HG02884 (cell line): ENCODE results near the gene NYNRIN.
A peak's percentile ranks its signal among the peaks of the same experiment; 100 is the strongest.
"Not testable (repeated sequence)": the region's sequence is repeated elsewhere in the genome, so short reads cannot be mapped to it uniquely, and the experiment has no call there.

Source experiments
- ATAC-seq: cut with Tn5 transposase; IDR thresholded peaks from one replicate; pipeline ENCODE4 v1.9.1; 2021; ENCODE audit warnings: mild to moderate bottlenecking, moderate library complexity; ENCODE audit not compliant: unreplicated experiment

Gene NYNRIN

GRCh38 chr14:24398653-24399446 lies at the start of gene NYNRIN:
NYNRIN (plus strand) TSS chr14:24399003; CDS start chr14:24399247, 244 bp downstream.
- ATAC-seq: no peak

- ATAC-seq: no peak
These were observed 49.1 kb upstream of the NYNRIN start for GRCh38 chr14:24349742-24350141.

- ATAC-seq: no peak
These were observed 47.3 kb upstream of the NYNRIN start for GRCh38 chr14:24351517-24351916.

GRCh38 chr14:24353559-24354481 lies 45.0 kb upstream of the NYNRIN start:
- no peak for ATAC-seq

- ATAC-seq: not testable (repeated sequence)
These were observed 44.3 kb upstream of the NYNRIN start for GRCh38 chr14:24354482-24354825.

GRCh38 chr14:24355009-24355408 lies 43.8 kb upstream of the NYNRIN start:
- ATAC-seq: no peak

- ATAC-seq: no peak
These were observed 42.6 kb upstream of the NYNRIN start for GRCh38 chr14:24356208-24356607.

- no peak for ATAC-seq
These were observed 38.5 kb upstream of the NYNRIN start for GRCh38 chr14:24360281-24360680.

- ATAC-seq: no peak
These were observed 37.5 kb upstream of the NYNRIN start for GRCh38 chr14:24361326-24361725.

- no peak for ATAC-seq
These were observed 36.4 kb upstream of the NYNRIN start for GRCh38 chr14:24362241-24362960.

GRCh38 chr14:24363401-24363800 lies 35.4 kb upstream of the NYNRIN start:
- ATAC-seq: no peak

- ATAC-seq: no peak
These were observed 34.0 kb upstream of the NYNRIN start for GRCh38 chr14:24364841-24365240.

- no peak for ATAC-seq
These were observed 33.0 kb upstream of the NYNRIN start for GRCh38 chr14:24365600-24366412.

- no peak for ATAC-seq
These were observed 32.4 kb upstream of the NYNRIN start for GRCh38 chr14:24366413-24366720.

- ATAC-seq: peak; percentile 43
These were observed 31.9 kb upstream of the NYNRIN start for GRCh38 chr14:24366721-24367513.

- ATAC-seq: peak; percentile 14
These were observed 31.1 kb upstream of the NYNRIN start, which contains the start of gene NFATC4 for GRCh38 chr14:24367514-24368211. NFATC4 (plus strand) TSS chr14:24368184; CDS start chr14:24368341, 157 bp downstream.

- no peak for ATAC-seq
These were observed 30.6 kb upstream of the NYNRIN start for GRCh38 chr14:24368212-24368561.

- ATAC-seq: no peak
These were observed 30.1 kb upstream of the NYNRIN start for GRCh38 chr14:24368562-24369252.

GRCh38 chr14:24369463-24369862 lies 29.3 kb upstream of the NYNRIN start:
- no peak for ATAC-seq
